ENCODE results near the gene SDK2. TPM values are rescaled to one million over a fixed set of nuclear protein-coding genes. Genes with fewer than 3 reads are reported as not detected.

SDK2 gene
- total and polyA plus RNA-seq, 2 of the 8 experiments (the other 6 are each of a cell fraction or from before 2014, with no cell fraction given), result 3.9 to 4.1 TPM

DNA sequence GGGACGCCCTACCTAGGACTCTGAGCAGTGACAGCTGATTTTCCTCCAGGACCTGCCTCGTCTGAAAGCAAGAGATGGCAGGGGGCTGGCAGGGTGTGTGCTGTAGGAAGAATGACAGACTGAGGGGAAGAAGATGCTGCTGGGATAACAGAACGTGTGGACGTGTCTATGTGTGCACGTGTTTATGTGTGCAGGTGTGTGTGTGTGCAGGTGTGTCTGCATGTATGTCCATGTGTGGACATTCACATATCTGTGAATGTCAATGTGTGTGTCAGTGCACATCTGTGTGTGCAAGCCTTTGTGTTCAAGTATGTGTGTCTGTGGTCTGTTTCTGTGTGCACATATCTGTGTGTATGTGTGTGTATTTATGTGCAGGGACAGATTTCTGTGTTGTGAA, 132.5 kb downstream of the SDK2 start:
- Histone ChIP-seq H2BK15ac (ENCODE audit: low read length) (no peak overlapping the region), H3K4me2 (ENCODE audit: insufficient read depth in 1 of 2, low read depth in 2 of 2, low read length in 2 of 2) (no peak overlapping the region), H3K56ac (replicated peaks; ENCODE audit: insufficient read length, low read depth, low read length) (no peak overlapping the region), H3K4ac (replicated peaks; ENCODE audit: insufficient read length, low read depth, low read length) (no peak overlapping the region), H4K91ac (replicated peaks; ENCODE audit: insufficient read length, low read length) (no peak overlapping the region), H2BK120ac (replicated peaks; ENCODE audit: low read depth, low read length) (no peak overlapping the region), H3K14ac (ENCODE audit: insufficient read length) (no peak overlapping the region), H3K27ac (ENCODE audit: low read depth, low read length) (no peak overlapping the region), H3K79me2 (ENCODE audit: control insufficient read depth in 1 of 2, insufficient read depth in 2 of 2, low read length in 2 of 2) (no peaks in the 10 kb centered on the region), H4K20me1 (replicated peaks in 1 of 2; ENCODE audit: control insufficient read depth in 1 of 2, insufficient read depth in 2 of 2, low read length in 2 of 2) (peaks cover 0 to 9% of the 10 kb centered on the region in 2 experiments), H2BK12ac (ENCODE audit: low read depth, low read length) (no peak overlapping the region), H4K5ac (ENCODE audit: insufficient read length, low read depth, low read length) (no peak overlapping the region), H2AK5ac (ENCODE audit: low read depth, low read length) (no peak overlapping the region), H3K9me3 (ENCODE audit: insufficient read depth in 2 of 2, low read depth in 1 of 2, low read length in 1 of 2) (no peaks in the 10 kb centered on the region), H3K23me2 (ENCODE audit: low read depth, low read length) (no peaks in the 10 kb centered on the region), H3K36me3 (ENCODE audit: control insufficient read depth in 2 of 4, insufficient read depth in 4 of 4, low read length in 3 of 4) (no peaks in the 10 kb centered on the region), H3K18ac (ENCODE audit: extremely low read depth, low read length) (no peak overlapping the region), H3K9ac (replicated peaks in 1 of 4; ENCODE audit: extremely low read depth in 1 of 4, low read depth in 3 of 4, low read length in 3 of 4) (no peak overlapping the region), H2AFZ (ENCODE audit: low read length) (no peak overlapping the region), H3K23ac (ENCODE audit: insufficient read length) (no peak overlapping the region), H2BK5ac (ENCODE audit: low read depth, low read length) (no peak overlapping the region), H4K8ac (ENCODE audit: extremely low read depth, insufficient read depth, low read length) (no peak overlapping the region; the same call in 1 of the 2 replicates), H3K79me1 (ENCODE audit: low read depth, low read length) (no peaks in the 10 kb centered on the region), H2BK20ac (ENCODE audit: low read length) (no peak overlapping the region; the same call in 1 of the 2 replicates), H3K27me3 (replicated peaks in 1 of 4; ENCODE audit: control insufficient read depth in 3 of 4, extremely low read depth in 1 of 4, insufficient read depth in 3 of 4, low read length in 3 of 4) (no peaks in the 10 kb centered on the region; a peak in 3 of 7 replicates), H3K4me3 (ENCODE audit: extremely low read depth in 1 of 4, insufficient read depth in 2 of 4, low read depth in 3 of 4, low read length in 4 of 4) (no peak overlapping the region), H3K4me1 (replicated peaks in 1 of 4; ENCODE audit: control insufficient read depth in 3 of 4, insufficient read depth in 4 of 4, low read length in 3 of 4) (peaks cover 0 to 4% (median 0%) of the 10 kb centered on the region in 4 experiments; a peak in 2 of 7 replicates)
- TF ChIP-seq MAFK (IDR thresholded peaks at IDR 0.05; ENCODE audit: low read depth, low read length) (no peak), SP2 (IDR thresholded peaks at IDR 0.05; ENCODE audit: low read length) (no peak), BCL11A (IDR thresholded peaks at IDR 0.05; ENCODE audit: low read depth in 2 of 2, low read length in 2 of 2) (no peak), JUN (IDR thresholded peaks at IDR 0.05; ENCODE audit: low read depth, low read length) (no peak)
- TF ChIP-seq, protein P1, sequence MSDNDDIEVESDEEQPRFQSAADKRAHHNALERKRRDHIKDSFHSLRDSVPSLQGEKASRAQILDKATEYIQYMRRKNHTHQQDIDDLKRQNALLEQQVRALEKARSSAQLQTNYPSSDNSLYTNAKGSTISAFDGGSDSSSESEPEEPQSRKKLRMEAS (IDR thresholded peaks at IDR 0.05), result no peak
- 84% methylated on average over 5 of the region's 5 CpGs; no CpG with 5 or more reads in 1 of the 2 experiments for WGBS, 2 experiments (ENCODE audit: extremely low coverage in 1 of 2, insufficient coverage in 1 of 2, insufficient read length in 1 of 2, insufficient replicate concordance in 2 of 2, low coverage in 1 of 2, low lambda C conversion rate in 2 of 2, missing lambda C conversion rate in 1 of 2)
- FAIRE-seq (no peak), DNase-seq (ENCODE audit: low read depth in 1 of 2, low spot score in 2 of 2) (no peak)
- CTCF ChIA-PET (ENCODE audit: partially characterized antibody), result interaction anchor here (0.6 kb wide), 1 partner anchor 9 kb away, joined by 3 read pairs; no protein-coding TSS in a partner anchor
- POLR2A ChIA-PET (ENCODE audit: partially characterized antibody), result no interaction called here
